Neural progenitor cell (in vitro differentiated cells): ENCODE measurements around the gene TXNDC11. TPM values are rescaled to one million over a fixed set of nuclear protein-coding genes. Genes with fewer than 3 reads are reported as not detected.

ENCODE experiments used
- DNase-seq: peaks from one replicate; pipeline ENCODE4 v3.0.0-alpha.2; 2016; ENCODE audit warnings: low spot score
- H2AFZ ChIP-seq: fragments of 200-600 bp; sonication (generic); replicated peaks from 2 replicates; pipeline ENCODE4 v1.6.1; 2016; ENCODE audit warnings: antibody characterized with exemption
- H3F3A ChIP-seq: fragments of 200-600 bp; sonication (generic); 2 replicates; pipeline ENCODE4 v1.6.1; 2016; ENCODE audit warnings: antibody characterized with exemption, low read depth
- H3K27ac ChIP-seq: fragments of 200-600 bp; sonication (generic); 2 replicates; pipeline ENCODE4 v1.5.1; 2016; ENCODE audit warnings: mild to moderate bottlenecking
- H3K27me3 ChIP-seq: fragments of 200-600 bp; sonication (generic); 2 replicates; pipeline ENCODE4 v1.6.1; 2016; ENCODE audit warnings: mild to moderate bottlenecking, moderate library complexity
- H3K36me3 ChIP-seq: fragments of 200-600 bp; sonication (generic); 2 replicates; pipeline ENCODE4 v1.5.1; 2016
- H3K4me1 ChIP-seq: fragments of 200-600 bp; sonication (generic); 2 replicates; pipeline ENCODE4 v1.6.1; 2016; ENCODE audit warnings: mixed run types
- H3K4me2 ChIP-seq: fragments of 200-600 bp; sonication (generic); 2 replicates; pipeline ENCODE4 v1.6.1; 2016
- H3K4me3 ChIP-seq: fragments of 200-600 bp; sonication (generic); 2 replicates; pipeline ENCODE4 v1.5.1; 2016
- H3K79me2 ChIP-seq: fragments of 200-600 bp; sonication (generic); 2 replicates; pipeline ENCODE4 v1.6.1; 2016; ENCODE audit warnings: low read depth
- H3K9ac ChIP-seq: fragments of 200-600 bp; sonication (generic); 2 replicates; pipeline ENCODE4 v1.6.1; 2016
- H3K9me3 ChIP-seq: fragments of 200-600 bp; sonication (generic); 2 replicates; pipeline ENCODE4 v1.5.1; 2016; ENCODE audit warnings: low read depth
- H4K20me1 ChIP-seq: fragments of 200-600 bp; sonication (generic); 2 replicates; pipeline ENCODE4 v1.6.1; 2016; ENCODE audit warnings: low read depth
- H3K27ac Mint-ChIP-seq: 3 replicates; pipeline ENCODE4 v1.8.0; 2021; ENCODE audit warnings: mixed read lengths
- H3K27me3 Mint-ChIP-seq: 2 replicates; pipeline ENCODE4 v1.8.0; 2022; ENCODE audit warnings: low read depth, mild to moderate bottlenecking, inconsistent platforms, moderate library complexity, mixed read lengths; ENCODE audit not compliant: insufficient read depth
- H3K36me3 Mint-ChIP-seq: 3 replicates; pipeline ENCODE4 v1.8.0; 2021; ENCODE audit warnings: mixed read lengths
- H3K4me1 Mint-ChIP-seq: 3 replicates; pipeline ENCODE4 v1.8.0; 2021; ENCODE audit warnings: mixed read lengths
- H3K4me3 Mint-ChIP-seq: 3 replicates; pipeline ENCODE4 v1.8.0; 2021; ENCODE audit warnings: mild to moderate bottlenecking, moderate library complexity, mixed read lengths
- H3K9me3 Mint-ChIP-seq: 3 replicates; pipeline ENCODE4 v1.8.0; 2020; ENCODE audit warnings: mixed read lengths
- EZH2 ChIP-seq: fragments of 200-600 bp; sonication (generic); IDR thresholded peaks from 2 replicates; pipeline ENCODE4 v1.6.1; 2017; ENCODE audit warnings: antibody characterized with exemption, mild to moderate bottlenecking, moderate library complexity
- EZH2phosphoT487 ChIP-seq: fragments of 200-600 bp; sonication (generic); IDR thresholded peaks from 2 replicates; pipeline ENCODE4 v1.6.1; 2017; ENCODE audit warnings: antibody characterized with exemption
- total RNA-seq: library from RNA; depleted of rRNA; stranded (reverse); fragments of >200 nt; gene quantifications from 2 replicates; pipeline ENCODE4 v1.2.3, GENCODE V29; 2015; ENCODE audit warnings: low replicate concordance
- TF ChIP-seq, protein P1 (sequence below): fragments of 200-600 bp; sonication (generic); IDR thresholded peaks from 2 replicates; pipeline ENCODE4 v1.5.1; 2017; ENCODE audit warnings: antibody characterized with exemption, mild to moderate bottlenecking

Gene TXNDC11
- total RNA-seq, 1 donor from 2014 or later: 7.4 TPM

GRCh38 chr16:11719762-11720161 lies 22.9 kb downstream of the TXNDC11 start:
- H3K27ac Mint-ChIP-seq: no peak overlapping the region
- no peaks in the 10 kb centered on the region for H3K9me3 Mint-ChIP-seq
- Histone ChIP-seq H3K27me3 (no peaks in the 10 kb centered on the region), H3K4me1 (no peaks in the 10 kb centered on the region), H3K79me2 (no peaks in the 10 kb centered on the region), H4K20me1 (no peaks in the 10 kb centered on the region), H3K36me3 (no peaks in the 10 kb centered on the region), H3K9ac (no peak overlapping the region), H3F3A (peaks cover 2% of the 10 kb centered on the region), H3K27ac (no peak overlapping the region), H3K4me2 (no peak overlapping the region), H3K4me3 (no peak overlapping the region), H2AFZ (no peak overlapping the region), H3K9me3 (no peaks in the 10 kb centered on the region)
- TF ChIP-seq EZH2 (no peak), EZH2phosphoT487 (no peak)
- TF ChIP-seq, protein P1, sequence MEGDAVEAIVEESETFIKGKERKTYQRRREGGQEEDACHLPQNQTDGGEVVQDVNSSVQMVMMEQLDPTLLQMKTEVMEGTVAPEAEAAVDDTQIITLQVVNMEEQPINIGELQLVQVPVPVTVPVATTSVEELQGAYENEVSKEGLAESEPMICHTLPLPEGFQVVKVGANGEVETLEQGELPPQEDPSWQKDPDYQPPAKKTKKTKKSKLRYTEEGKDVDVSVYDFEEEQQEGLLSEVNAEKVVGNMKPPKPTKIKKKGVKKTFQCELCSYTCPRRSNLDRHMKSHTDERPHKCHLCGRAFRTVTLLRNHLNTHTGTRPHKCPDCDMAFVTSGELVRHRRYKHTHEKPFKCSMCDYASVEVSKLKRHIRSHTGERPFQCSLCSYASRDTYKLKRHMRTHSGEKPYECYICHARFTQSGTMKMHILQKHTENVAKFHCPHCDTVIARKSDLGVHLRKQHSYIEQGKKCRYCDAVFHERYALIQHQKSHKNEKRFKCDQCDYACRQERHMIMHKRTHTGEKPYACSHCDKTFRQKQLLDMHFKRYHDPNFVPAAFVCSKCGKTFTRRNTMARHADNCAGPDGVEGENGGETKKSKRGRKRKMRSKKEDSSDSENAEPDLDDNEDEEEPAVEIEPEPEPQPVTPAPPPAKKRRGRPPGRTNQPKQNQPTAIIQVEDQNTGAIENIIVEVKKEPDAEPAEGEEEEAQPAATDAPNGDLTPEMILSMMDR: no peak
- H3K4me3 Mint-ChIP-seq: no peak overlapping the region
- no peaks in the 10 kb centered on the region for H3K4me1 Mint-ChIP-seq
- H3K36me3 Mint-ChIP-seq: peaks cover 17% of the 10 kb centered on the region
- DNase-seq: no peak
- H3K27me3 Mint-ChIP-seq: peaks cover 3% of the 10 kb centered on the region

DNA sequence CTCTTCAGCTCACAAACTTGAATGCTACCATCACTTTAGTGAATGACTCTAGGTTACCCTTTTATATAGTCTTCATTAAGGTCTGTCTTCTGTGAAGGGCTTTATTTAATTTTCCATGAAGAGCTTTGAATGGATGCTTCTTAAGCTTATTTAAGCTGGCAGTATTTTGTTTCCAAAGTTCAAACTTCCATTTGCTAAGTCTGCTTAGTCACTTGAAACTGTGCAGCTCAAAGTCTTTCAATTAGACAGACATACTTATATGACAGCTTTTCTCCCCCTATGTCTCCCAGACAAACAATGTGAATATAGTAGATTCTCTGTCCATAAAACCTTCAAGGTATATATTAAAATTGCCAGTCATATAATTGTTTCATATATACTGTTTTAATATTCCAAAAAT lies 23.5 kb downstream of the TXNDC11 start:
- DNase-seq: no peak
- H3K27ac Mint-ChIP-seq: no peak overlapping the region
- Histone ChIP-seq H2AFZ (no peak overlapping the region), H3K27ac (no peak overlapping the region), H3F3A (peaks cover 2% of the 10 kb centered on the region), H3K36me3 (no peaks in the 10 kb centered on the region), H3K9me3 (no peaks in the 10 kb centered on the region), H4K20me1 (no peaks in the 10 kb centered on the region), H3K4me2 (no peak overlapping the region), H3K9ac (no peak overlapping the region), H3K79me2 (no peaks in the 10 kb centered on the region), H3K4me3 (no peak overlapping the region), H3K4me1 (no peaks in the 10 kb centered on the region), H3K27me3 (no peaks in the 10 kb centered on the region)
- no peaks in the 10 kb centered on the region for H3K9me3 Mint-ChIP-seq
- no peak for TF ChIP-seq EZH2phosphoT487
- TF ChIP-seq, protein P1: no peak
- TF ChIP-seq EZH2: no peak
- no peak overlapping the region for H3K4me3 Mint-ChIP-seq
- peaks cover 2% of the 10 kb centered on the region for H3K4me1 Mint-ChIP-seq
- peaks cover 2% of the 10 kb centered on the region for H3K27me3 Mint-ChIP-seq
- peaks cover 20% of the 10 kb centered on the region for H3K36me3 Mint-ChIP-seq

DNA sequence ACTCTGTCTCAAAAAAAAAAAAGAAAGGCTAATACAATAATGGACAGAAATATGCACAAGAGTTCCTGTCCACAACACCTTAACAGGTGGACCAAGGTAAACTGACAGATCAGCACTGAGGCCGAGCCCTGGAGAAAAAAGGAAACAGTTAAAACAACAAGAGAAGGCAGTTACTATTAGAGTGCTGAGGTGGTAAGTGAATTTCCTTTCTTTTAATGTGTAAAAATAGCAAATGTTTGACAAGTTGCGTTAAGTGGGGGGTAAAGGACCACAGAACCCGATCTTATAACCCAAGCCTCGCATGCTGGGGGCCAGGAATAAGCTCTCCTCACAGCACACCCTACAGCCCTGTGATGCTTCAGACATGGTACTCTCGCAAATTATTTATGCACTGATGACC lies 24.8 kb downstream of the TXNDC11 start:
- Histone ChIP-seq H3K4me1 (no peaks in the 10 kb centered on the region), H3K9me3 (no peaks in the 10 kb centered on the region), H3K9ac (no peak overlapping the region), H2AFZ (no peak overlapping the region), H3K4me2 (no peak overlapping the region), H4K20me1 (no peaks in the 10 kb centered on the region), H3K79me2 (no peaks in the 10 kb centered on the region), H3K4me3 (no peak overlapping the region), H3K36me3 (no peaks in the 10 kb centered on the region), H3F3A (peaks cover 2% of the 10 kb centered on the region), H3K27ac (no peak overlapping the region), H3K27me3 (no peaks in the 10 kb centered on the region)
- Mint-ChIP-seq H3K27me3 (peaks cover 2% of the 10 kb centered on the region), H3K36me3 (peaks cover 16% of the 10 kb centered on the region), H3K9me3 (no peaks in the 10 kb centered on the region), H3K27ac (no peak overlapping the region), H3K4me3 (no peak overlapping the region), H3K4me1 (peaks cover 2% of the 10 kb centered on the region)
- TF ChIP-seq, protein P1: no peak
- no peak for TF ChIP-seq EZH2
- no peak for TF ChIP-seq EZH2phosphoT487
- no peak for DNase-seq
